HG03196 (cell line): ENCODE data around the gene ITGA5.
"Not testable (repeated sequence)": the region's sequence is repeated elsewhere in the genome, so short reads cannot be mapped to it uniquely, and the experiment has no call there.

Source experiments
- ATAC-seq: cut with Tn5 transposase; IDR thresholded peaks from one replicate; pipeline ENCODE4 v1.9.1; 2021; ENCODE audit not compliant: unreplicated experiment

The ITGA5 gene

DNA sequence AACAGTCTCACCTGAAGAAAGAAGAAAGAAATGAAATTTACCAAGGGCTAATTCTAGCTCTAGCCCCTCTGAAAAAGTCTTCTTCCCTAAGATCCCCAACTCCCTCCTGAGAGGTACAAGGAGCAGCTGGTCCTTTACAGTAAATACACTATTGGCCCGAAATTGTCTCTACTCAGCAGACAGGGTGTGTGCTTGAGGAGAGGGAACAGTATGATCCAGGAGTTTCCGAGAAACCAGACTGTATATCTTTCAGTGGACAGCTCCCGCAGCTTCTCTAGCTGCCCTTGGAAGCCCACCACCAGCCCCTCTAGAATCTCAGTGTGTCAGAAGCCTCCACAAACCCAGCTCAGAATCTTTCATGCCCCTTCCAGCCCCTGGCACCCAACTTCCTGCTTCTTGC, 62.8 kb downstream of the ITGA5 start:
- no peak for ATAC-seq

DNA sequence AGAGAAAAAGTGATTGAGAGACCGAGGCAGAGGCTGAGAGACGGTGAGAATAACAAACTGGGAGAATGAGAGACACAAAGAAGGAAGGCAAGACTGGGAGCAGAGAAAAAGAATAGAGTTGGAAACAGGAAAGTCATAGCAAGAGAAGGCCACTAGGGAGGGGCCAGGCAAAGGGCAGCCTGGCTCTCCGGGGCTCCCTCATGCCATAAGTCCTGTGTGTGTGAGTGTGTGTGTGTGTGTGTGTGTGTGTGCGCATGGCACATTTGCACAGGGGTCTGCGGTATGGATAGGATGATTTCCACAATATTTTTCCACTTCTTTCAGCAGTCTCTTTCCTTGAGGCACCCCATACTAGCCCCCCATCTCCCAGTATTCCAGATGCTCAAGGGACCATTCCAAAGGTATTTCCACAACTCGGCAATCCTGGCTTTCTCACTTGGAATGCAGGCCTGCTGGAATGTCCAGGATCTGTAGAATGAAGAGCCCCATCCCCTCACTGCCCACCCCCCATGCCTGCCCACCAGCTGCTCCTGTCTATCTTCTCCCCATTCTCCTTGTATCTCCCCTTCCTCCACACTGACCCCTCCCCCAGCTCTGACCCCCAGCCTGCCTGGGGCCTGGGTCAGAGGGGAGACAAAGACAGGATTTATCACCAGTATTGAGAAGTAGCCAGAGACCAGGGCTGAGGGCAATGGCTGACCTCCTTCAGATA, 63.8 kb downstream of the ITGA5 start:
- ATAC-seq, result no peak

DNA sequence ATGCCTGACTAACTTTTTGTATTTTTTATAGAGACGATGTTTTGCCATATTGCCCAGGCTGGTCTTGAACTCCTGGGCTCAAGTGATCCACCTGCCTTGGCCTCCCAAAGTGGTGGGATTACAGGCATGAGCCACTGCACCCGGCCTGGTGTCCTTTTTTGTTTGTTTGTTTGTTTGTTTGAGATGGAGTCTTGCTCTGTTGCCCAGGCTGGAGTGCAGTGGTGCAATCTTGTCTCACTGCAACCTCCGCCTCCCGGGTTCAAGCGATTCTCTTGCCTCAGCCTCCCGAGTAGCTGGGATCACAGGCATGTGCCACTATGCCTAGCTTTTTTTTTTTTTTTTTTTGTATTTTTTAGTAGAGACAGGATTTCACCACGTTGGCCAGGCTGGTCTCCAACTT, 64.8 kb downstream of the ITGA5 start:
- not testable (repeated sequence) for ATAC-seq

DNA sequence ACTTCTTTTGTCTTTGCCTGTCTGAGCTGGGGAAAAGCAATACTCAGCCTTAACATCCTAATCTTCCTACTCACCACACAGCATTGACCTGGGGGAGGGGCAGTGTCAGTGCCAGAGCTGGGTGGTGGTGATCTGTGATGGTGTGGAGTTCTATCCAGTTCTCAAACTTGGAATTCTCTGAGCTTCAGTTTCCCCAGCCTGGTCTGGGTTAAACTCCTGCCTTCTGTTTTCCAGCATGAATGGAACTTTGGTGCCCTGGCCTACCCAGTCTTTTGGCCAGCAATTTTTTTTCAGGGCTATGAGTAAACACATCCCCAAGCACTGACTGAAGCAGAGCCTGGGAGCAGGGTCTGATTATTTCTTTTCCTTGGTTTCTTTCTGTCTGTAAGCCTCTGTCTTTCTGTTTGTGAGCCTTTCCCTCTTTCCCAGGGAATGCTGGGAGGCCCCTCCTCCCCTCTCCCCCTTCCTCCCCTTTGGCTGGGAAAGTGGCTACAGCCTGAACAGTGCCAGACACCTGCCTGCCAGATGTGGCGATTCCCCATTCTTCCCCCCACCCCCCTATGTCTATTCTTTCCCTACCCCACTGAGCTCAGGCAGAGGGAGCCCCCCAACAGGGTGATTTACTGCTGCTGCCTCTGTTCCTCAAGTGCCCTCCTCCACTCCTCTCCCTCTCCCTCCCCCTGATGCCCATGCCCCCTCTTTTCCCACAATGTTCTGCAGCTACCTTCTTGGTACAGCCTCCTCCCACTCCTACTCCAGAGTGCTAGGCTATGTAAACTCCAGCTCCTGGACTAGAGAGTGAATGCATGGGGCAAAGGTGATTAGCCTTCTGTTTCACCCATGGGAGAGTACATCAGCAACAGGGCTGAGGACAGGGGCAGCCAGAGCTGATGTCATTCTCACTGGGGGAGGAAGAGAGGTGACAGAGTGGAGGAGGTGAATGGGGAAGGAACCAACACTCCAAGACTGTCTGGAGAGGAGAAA, 65.9 kb downstream of the ITGA5 start:
- no peak for ATAC-seq

DNA sequence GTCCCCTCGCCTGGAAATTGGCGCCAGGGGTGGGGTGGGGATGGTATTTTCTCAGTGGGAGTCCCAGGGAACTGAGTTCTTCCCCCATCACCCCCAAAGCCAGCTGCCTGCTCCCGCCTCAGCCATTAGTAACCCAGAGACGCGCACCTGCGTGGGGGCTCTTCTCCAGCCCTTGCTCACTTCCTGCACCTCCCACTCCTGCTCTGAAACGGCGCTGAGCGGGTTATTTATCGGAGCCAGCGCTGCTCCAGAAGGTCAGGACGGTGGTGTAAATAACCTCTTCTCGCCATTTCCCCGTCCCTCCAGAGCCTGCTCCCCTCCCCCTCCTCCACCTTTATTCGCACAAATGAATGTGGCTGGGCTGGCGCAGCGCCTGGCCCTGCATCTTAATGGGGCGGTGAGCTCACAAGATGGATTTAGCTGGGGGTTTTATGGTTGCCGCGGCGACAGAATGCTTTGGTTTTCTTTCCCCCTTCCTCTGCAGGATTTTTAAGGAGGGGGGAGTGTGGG, 67.0 kb downstream of the ITGA5 start:
- no peak for ATAC-seq

DNA sequence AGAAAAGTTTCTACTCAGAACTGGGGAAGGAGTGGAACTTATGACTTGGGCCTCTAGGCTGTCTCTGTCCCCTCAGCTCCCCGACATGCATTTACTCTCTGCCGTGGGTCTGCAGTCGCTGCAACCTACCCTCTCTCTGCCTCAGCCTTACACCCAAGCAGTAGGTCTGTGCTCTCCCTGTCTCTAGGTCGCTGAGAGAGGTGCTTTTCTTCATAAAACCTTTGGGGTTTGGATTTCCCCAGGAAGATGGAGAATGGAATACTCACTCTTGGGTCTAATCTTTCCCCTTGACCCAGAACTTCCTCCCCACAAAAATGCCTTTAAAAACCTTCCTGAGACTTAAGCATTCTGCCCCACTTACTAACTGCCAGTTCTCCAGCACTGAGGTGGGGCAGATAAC, 67.7 kb downstream of the ITGA5 start:
- ATAC-seq, result no peak

DNA sequence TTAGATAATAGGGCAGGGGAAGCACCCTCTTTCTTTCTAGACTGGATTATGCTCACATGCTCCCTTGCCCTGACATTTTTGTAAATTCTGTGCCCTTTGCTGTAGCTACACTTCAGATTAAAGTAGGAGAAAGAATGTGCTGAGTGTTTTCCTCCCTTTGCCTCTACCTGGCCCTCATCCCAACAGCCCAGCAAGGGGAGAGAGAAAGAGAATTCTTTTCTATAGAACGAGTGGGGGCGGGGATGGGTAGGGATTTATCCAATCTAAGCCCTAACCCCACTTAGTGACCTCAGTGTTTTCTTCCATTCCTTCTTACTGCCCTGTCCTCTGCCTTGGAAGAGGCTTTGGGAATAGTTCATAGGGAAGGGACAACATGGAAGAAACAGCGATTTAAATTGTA, 68.3 kb downstream of the ITGA5 start:
- ATAC-seq, result no peak

DNA sequence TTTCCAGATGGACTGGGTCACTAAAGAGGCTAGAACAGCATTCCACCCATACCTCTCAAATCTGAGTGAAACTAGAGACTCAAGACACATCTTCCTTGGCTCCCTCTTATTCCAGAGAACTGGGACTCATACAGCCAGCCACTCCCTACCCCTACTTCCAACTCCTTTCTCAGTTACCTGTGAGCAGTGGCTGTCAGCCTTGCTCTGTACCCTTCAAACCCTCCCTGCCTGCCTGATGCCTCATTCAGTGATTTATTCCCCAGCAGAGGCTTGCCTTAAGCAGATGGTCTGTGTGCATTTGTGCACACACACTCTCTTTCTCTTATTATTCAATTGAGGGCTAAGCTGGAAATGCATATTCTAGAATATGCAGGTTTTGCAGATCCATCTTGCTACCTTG, 69.4 kb downstream of the ITGA5 start:
- no peak for ATAC-seq

DNA sequence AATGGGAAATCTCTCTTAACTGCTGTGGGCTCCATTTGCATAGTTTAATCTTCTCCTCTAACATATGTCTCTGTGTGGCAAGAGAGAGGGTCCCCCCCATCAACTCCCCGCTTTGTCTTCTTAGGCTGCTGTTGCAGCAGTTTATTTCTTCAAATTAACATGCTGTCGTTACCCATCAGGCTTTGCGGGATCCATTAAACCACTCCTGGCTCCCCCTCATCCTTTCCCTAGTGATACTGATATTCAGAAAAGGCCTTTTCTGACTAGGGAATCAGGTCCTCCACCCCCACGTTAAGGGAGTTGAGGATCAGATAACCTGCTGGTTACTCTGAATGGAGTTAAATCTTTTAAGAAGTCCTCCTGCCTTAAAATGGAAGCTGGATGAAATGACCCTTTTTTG, 70.0 kb downstream of the ITGA5 start:
- ATAC-seq, result no peak
